OCI-LY7 (cell line): ENCODE data around the gene KLHL8. TPM values are rescaled to one million over a fixed set of nuclear protein-coding genes. Genes with fewer than 3 reads are reported as not detected.

Source experiments
- BruUV-seq: library from RNA; stranded (reverse); fragments of 400-500 nt; replicated peaks from 2 replicates; lab custom pipeline; 2021; lab: Mats Ljungman, UMichigan
- CTCF ChIA-PET: fragments of 300-600 bp; sonication (Branson Sonifier 250); formaldehyde crosslinking; loops from one replicate; lab custom pipeline; 2022; ENCODE audit warnings: antibody characterized with exemption; ENCODE audit not compliant: unreplicated experiment; lab: Charles Lee
- POLR2A ChIA-PET: fragments of 300-600 bp; sonication (Branson Sonifier 250); formaldehyde crosslinking; loops from one replicate; lab custom pipeline; 2022; ENCODE audit warnings: antibody characterized with exemption; lab: Charles Lee
- DNase-seq: peaks from one replicate; pipeline ENCODE4 v3.0.0-alpha.2; 2015; ENCODE audit warnings: low spot score
- H2AFZ ChIP-seq: fragments of 200-600 bp; sonication (generic), shearing (Covaris generic); 2 replicates; pipeline ENCODE4 v1.6.1; 2014; ENCODE audit warnings: mild to moderate bottlenecking, antibody characterized with exemption, low read length, moderate library complexity
- H3K27ac ChIP-seq: fragments of 200-600 bp; sonication (generic); 2 replicates; pipeline ENCODE4 v1.5.1; 2014; ENCODE audit warnings: mixed run types, low read depth, mild to moderate bottlenecking, moderate library complexity, low read length, inconsistent platforms; ENCODE audit not compliant: poor library complexity, severe bottlenecking
- H3K36me3 ChIP-seq: fragments of 200-600 bp; sonication (generic); 2 replicates; pipeline ENCODE4 v1.6.1; 2014; ENCODE audit warnings: mild to moderate bottlenecking, antibody characterized with exemption, low read length, moderate library complexity, mixed read lengths; ENCODE audit not compliant: insufficient read depth
- H3K4me1 ChIP-seq: fragments of 200-600 bp; sonication (generic); 2 replicates; pipeline ENCODE4 v1.5.1; 2014; ENCODE audit warnings: mild to moderate bottlenecking, low read length; ENCODE audit not compliant: insufficient read depth, poor library complexity, severe bottlenecking
- H3K4me2 ChIP-seq: fragments of 200-600 bp; sonication (generic); 2 replicates; pipeline ENCODE4 v1.6.1; 2014; ENCODE audit warnings: mild to moderate bottlenecking, low read length
- H3K4me3 ChIP-seq: fragments of 200-600 bp; sonication (generic); 2 replicates; pipeline ENCODE4 v1.5.1; 2014; ENCODE audit warnings: mild to moderate bottlenecking, low read depth, low read length; ENCODE audit not compliant: poor library complexity, severe bottlenecking
- H3K79me2 ChIP-seq: fragments of 200-600 bp; sonication (generic); 2 replicates; pipeline ENCODE4 v1.6.1; 2016; ENCODE audit warnings: low read depth, mild to moderate bottlenecking, low read length, moderate library complexity, mixed read lengths; ENCODE audit not compliant: insufficient read depth
- H3K9me2 ChIP-seq: fragments of 200-600 bp; sonication (generic); 2 replicates; pipeline ENCODE4 v1.6.1; 2016; ENCODE audit warnings: mild to moderate bottlenecking, low read length, mixed read lengths; ENCODE audit not compliant: insufficient read depth
- H3K9me3 ChIP-seq: fragments of 200-600 bp; sonication (generic); 2 replicates; pipeline ENCODE4 v1.6.1; 2014; ENCODE audit warnings: mild to moderate bottlenecking, mixed run types, low read length, mixed read lengths
- H4K20me1 ChIP-seq: fragments of 200-600 bp; sonication (generic); 2 replicates; pipeline ENCODE4 v1.6.1; 2014; ENCODE audit warnings: mild to moderate bottlenecking, antibody characterized with exemption, low read length, moderate library complexity, mixed read lengths; ENCODE audit not compliant: insufficient read depth
- EZH2phosphoT487 ChIP-seq: fragments of 200-600 bp; sonication (generic); IDR thresholded peaks from 2 replicates; pipeline ENCODE4 v1.6.1; 2018; ENCODE audit warnings: low read depth, borderline replicate concordance, mild to moderate bottlenecking, mixed run types, antibody characterized with exemption, low read length, moderate library complexity, mixed read lengths
- intact Hi-C: fragments of 100-400 bp; cut with micrococcal nuclease; formaldehyde crosslinking; loops from one replicate; pipeline ENCODE4 v1.10.0; 2022; ENCODE audit not compliant: unreplicated experiment
- total RNA-seq, 2 experiments: library from RNA; depleted of rRNA in 1 of 2; stranded (reverse); fragments of >200 nt in 1 of 2; shearing (Covaris generic) in 1 of 2; gene quantifications; 2 replicates each; pipeline ENCODE4 v1.2.3, GENCODE V29; 2014 to 2022
- TF ChIP-seq, protein P1 (sequence below): fragments of 200-600 bp; sonication (generic); conservative IDR thresholded peaks from 2 replicates; pipeline ENCODE4 v1.5.1; 2014; ENCODE audit warnings: mild to moderate bottlenecking, antibody characterized with exemption, low read length, moderate library complexity, mixed read lengths

KLHL8 gene
- total RNA-seq, 2 experiments from 2014 or later, result 9.0 to 23.4 TPM

DNA sequence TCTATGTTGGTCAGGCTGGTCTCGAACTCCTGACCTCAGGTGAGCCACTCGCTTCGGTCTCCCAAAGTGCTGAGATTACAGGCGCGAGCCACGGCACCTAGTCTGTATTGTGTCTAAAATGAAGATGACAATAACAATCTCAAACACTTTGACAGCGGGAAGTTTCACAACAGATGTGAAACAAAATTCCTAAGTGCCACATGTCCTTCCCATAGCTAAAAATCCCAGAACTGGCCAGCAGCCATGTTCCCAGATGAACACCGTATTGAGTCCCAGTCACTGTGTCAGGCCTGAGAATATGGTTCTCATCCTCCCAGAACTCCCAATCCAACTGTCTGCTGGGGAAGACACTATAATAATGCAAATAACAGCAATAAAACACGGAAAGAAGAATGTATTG is 16.4 kb upstream of the KLHL8 start:
- H2AFZ ChIP-seq, result no peak overlapping the region

DNA sequence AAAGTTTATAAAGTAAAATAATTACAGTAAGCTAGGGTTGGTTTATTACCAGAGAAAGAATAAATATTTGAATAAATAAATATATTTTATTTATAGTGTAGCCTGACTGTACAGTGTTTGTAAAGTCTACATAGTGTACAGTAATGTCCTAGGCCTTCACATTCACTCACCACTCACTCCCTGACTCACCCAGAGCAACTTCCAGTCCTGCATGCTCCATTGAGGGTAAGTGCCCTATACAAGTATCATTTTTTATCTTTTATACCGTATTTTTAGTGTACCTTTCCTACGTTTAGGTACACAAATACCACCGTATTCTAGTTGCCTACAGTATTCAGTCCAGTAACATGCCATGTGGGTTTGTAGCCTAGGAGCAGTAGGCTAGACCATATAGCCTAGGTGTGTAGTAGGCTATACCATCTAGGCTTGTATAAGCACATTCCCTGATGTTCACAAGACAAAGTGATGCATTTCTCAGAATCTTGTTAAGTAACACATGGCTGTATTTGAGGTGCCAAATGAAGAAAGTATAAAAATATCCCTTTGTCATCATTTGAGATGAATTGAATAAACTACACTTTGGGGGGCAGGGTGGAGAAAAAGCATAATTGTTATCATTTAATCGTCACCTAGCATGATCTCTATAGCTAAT is 14.7 kb upstream of the KLHL8 start:
- Histone ChIP-seq H3K9me2 (no peaks in the 10 kb centered on the region), H3K4me2 (peak overlapping the region; percentile 75), H3K4me3 (peak overlapping the region; percentile 47), H3K4me1 (no peaks in the 10 kb centered on the region), H3K36me3 (no peaks in the 10 kb centered on the region), H3K79me2 (no peaks in the 10 kb centered on the region), H3K27ac (no peak overlapping the region), H3K9me3 (no peaks in the 10 kb centered on the region), H2AFZ (peak overlapping the region; percentile 91), H4K20me1 (no peaks in the 10 kb centered on the region)
- no peak for DNase-seq
- CTCF ChIA-PET, result interaction anchor here (1.0 kb wide), 1 partner anchor 85 kb away, joined by 3 read pairs; no protein-coding TSS in a partner anchor
- intact Hi-C loops, result loop anchor here (1.0 to 5.0 kb wide), 4 partner anchors 85 to 738 kb away; no protein-coding TSS in a partner anchor
- no peak for TF ChIP-seq EZH2phosphoT487
- TF ChIP-seq, protein P1, sequence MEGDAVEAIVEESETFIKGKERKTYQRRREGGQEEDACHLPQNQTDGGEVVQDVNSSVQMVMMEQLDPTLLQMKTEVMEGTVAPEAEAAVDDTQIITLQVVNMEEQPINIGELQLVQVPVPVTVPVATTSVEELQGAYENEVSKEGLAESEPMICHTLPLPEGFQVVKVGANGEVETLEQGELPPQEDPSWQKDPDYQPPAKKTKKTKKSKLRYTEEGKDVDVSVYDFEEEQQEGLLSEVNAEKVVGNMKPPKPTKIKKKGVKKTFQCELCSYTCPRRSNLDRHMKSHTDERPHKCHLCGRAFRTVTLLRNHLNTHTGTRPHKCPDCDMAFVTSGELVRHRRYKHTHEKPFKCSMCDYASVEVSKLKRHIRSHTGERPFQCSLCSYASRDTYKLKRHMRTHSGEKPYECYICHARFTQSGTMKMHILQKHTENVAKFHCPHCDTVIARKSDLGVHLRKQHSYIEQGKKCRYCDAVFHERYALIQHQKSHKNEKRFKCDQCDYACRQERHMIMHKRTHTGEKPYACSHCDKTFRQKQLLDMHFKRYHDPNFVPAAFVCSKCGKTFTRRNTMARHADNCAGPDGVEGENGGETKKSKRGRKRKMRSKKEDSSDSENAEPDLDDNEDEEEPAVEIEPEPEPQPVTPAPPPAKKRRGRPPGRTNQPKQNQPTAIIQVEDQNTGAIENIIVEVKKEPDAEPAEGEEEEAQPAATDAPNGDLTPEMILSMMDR, result no peak
- POLR2A ChIA-PET, result interaction anchor here (0.5 to 1.1 kb wide), 7 partner anchors 10 to 1013 kb away, joined by 3 to 4 read pairs (median 3); partner anchors contain the start of gene KLHL8
- no TSS peak for BruUV-seq

More for the DNA sequence above, 16.4 kb upstream of the KLHL8 start:
- 0 out of 2 replicates have a peak, but pooled peaks cover under 1% of the 10 kb centered on the region for H3K9me3 ChIP-seq
- POLR2A ChIA-PET, result interaction anchor here (0.6 to 1.1 kb wide), 4 partner anchors 17 to 171 kb away, joined by 3 to 7 read pairs (median 3); no protein-coding TSS in a partner anchor
- TF ChIP-seq, protein P1, result no peak
- TF ChIP-seq EZH2phosphoT487, result no peak
- intact Hi-C loops, result loop anchor here (5.0 kb wide), 3 partner anchors 315 to 740 kb away; no protein-coding TSS in a partner anchor
- no peak overlapping the region for H3K4me3 ChIP-seq
- H3K27ac ChIP-seq, result no peak overlapping the region
- no peaks in the 10 kb centered on the region for H3K36me3 ChIP-seq
- H3K9me2 ChIP-seq, result no peaks in the 10 kb centered on the region
- CTCF ChIA-PET, result interaction anchor here (0.6 kb wide), 1 partner anchor 17 kb away, joined by 4 read pairs; no protein-coding TSS in a partner anchor
- H3K79me2 ChIP-seq, result no peaks in the 10 kb centered on the region
- no peaks in the 10 kb centered on the region for H3K4me1 ChIP-seq
- H4K20me1 ChIP-seq, result no peaks in the 10 kb centered on the region
- BruUV-seq, result no TSS peak
- DNase-seq, result no peak
- H3K4me2 ChIP-seq, result no peak overlapping the region

DNA sequence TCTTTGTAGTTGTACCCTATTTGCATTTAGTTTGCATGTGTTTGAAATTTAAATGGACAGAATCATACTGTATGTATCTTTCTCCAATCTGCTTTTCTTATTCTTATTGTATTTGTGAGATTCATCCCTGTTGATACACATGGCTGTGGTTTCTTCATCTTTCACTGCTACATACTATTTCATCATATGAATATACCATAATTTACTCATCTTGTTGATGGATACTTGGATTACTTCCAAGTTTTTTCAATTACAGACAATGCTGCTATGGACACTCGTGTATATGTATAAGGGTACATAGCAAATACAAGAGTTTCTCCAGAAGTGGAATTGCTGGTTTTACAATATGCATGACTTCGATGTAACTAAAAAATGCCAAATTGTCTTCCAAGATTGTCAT is 11.8 kb upstream of the KLHL8 start:
- TF ChIP-seq, protein P1, result no peak
- no peak for TF ChIP-seq EZH2phosphoT487
- POLR2A ChIA-PET, result interaction anchor here (1.2 kb wide), 1 partner anchor 16 kb away, joined by 3 read pairs; no protein-coding TSS in a partner anchor
- no peaks in the 10 kb centered on the region for H4K20me1 ChIP-seq
- no peaks in the 10 kb centered on the region for H3K36me3 ChIP-seq
- H3K27ac ChIP-seq, result no peak overlapping the region
- no peak overlapping the region for H2AFZ ChIP-seq
- CTCF ChIA-PET, result no interaction called here
- BruUV-seq, result no TSS peak
- H3K9me3 ChIP-seq, result no peaks in the 10 kb centered on the region
- H3K79me2 ChIP-seq, result no peaks in the 10 kb centered on the region
- no peaks in the 10 kb centered on the region for H3K9me2 ChIP-seq
- H3K4me2 ChIP-seq, result no peak overlapping the region
- DNase-seq, result no peak
- no peak overlapping the region for H3K4me3 ChIP-seq
- intact Hi-C loops, result no loop called here
- H3K4me1 ChIP-seq, result no peaks in the 10 kb centered on the region
